ENCODE data around the gene LIPT1.

- no peak for TF ChIP-seq CTCF (IDR thresholded peaks at IDR 0.05)
- TF ChIP-seq POLR2A (IDR thresholded peaks at IDR 0.05) = no peak
Observed at GRCh38 chr2:99159594-99159993, 4.8 kb downstream of the LIPT1 start.
